GM12878 (cell line): Measurements from ENCODE around the gene SOS1. TPM values are rescaled to one million over a fixed set of nuclear protein-coding genes. Genes with fewer than 3 reads are reported as not detected.

Experiments used
- ATAC-seq: fragments of 200-7000 bp; cut with Tn5 transposase; 3 replicates; pipeline ENCODE4 v1.9.1; 2020; ENCODE audit warnings: mild to moderate bottlenecking, moderate library complexity
- BruUV-seq: library from RNA; stranded (reverse); fragments of 400-500 nt; replicated peaks from 2 replicates; lab custom pipeline; 2021; lab: Mats Ljungman, UMichigan
- CTCF ChIA-PET: fragments of 300-600 bp; sonication (Branson Sonifier 250); formaldehyde crosslinking; extraction: SDS; loops from one replicate; lab custom pipeline; 2021; ENCODE audit warnings: inconsistent platforms; lab: Yijun Ruan, JAX
- POLR2A ChIA-PET: fragments of 350-600 bp; formaldehyde crosslinking; extraction: SDS; loops from one replicate; lab custom pipeline; 2021; ENCODE audit warnings: inconsistent platforms; lab: Charles Lee
- RAD21 ChIA-PET: fragments of 300-600 bp; sonication (Branson Sonifier 250); formaldehyde crosslinking; loops from one replicate; lab custom pipeline; 2023; ENCODE audit warnings: antibody characterized with exemption; ENCODE audit not compliant: unreplicated experiment; lab: Charles Lee
- SMC1A ChIA-PET: fragments of 300-600 bp; sonication (Branson Sonifier 250); formaldehyde crosslinking; loops from one replicate; lab custom pipeline; 2023; ENCODE audit not compliant: unreplicated experiment, uncharacterized antibody; lab: Charles Lee
- DNase-seq: peaks from one replicate; pipeline ENCODE4 v3.0.0-alpha.2; 2011; ENCODE audit warnings: low read depth, low spot score
- FAIRE-seq: peaks from 3 replicates; lab custom pipeline; 2011; peaks lifted over from hg19 to GRCh38; lab: Jason Lieb, UNC
- H2AFZ ChIP-seq: 2 replicates; pipeline ENCODE4 v1.6.0; 2011; ENCODE audit warnings: low read depth, low read length, control low read depth; ENCODE audit not compliant: control insufficient read depth
- H3K27ac ChIP-seq: 2 replicates; pipeline ENCODE4 v1.5.1; 2011; ENCODE audit warnings: control low read depth; ENCODE audit not compliant: control insufficient read depth, insufficient read depth
- H3K27me3 ChIP-seq, 2 experiments: replicated peaks in 1 of 2; 2 replicates each; pipeline versions ENCODE4 v1.6.0 to v1.6.1; 2011; ENCODE audit warnings: low read length in 1 of 2; ENCODE audit not compliant: control insufficient read depth in 2 of 2, insufficient read depth in 2 of 2
- H3K36me3 ChIP-seq, 2 experiments: 2 replicates each; pipeline ENCODE4 v1.5.1; 2011; ENCODE audit warnings: low read length in 1 of 2; ENCODE audit not compliant: control insufficient read depth in 2 of 2, insufficient read depth in 2 of 2
- H3K4me1 ChIP-seq: 2 replicates; pipeline ENCODE4 v1.6.1; 2011; ENCODE audit warnings: mild to moderate bottlenecking, low read length, moderate library complexity, mixed read lengths; ENCODE audit not compliant: control insufficient read depth, insufficient read depth
- H3K4me2 ChIP-seq: 2 replicates; pipeline ENCODE4 v1.6.0; 2011; ENCODE audit warnings: control low read depth; ENCODE audit not compliant: control insufficient read depth, insufficient read depth
- H3K4me3 ChIP-seq: fragments of 200-600 bp; sonication (generic); 2 replicates; pipeline ENCODE4 v1.5.1; 2016
- H3K79me2 ChIP-seq: 2 replicates; pipeline ENCODE4 v1.6.0; 2011; ENCODE audit warnings: low read length; ENCODE audit not compliant: control insufficient read depth, insufficient read depth
- H3K9ac ChIP-seq: 2 replicates; pipeline ENCODE4 v1.8.0; 2011; ENCODE audit warnings: low read length, control low read depth, mixed read lengths; ENCODE audit not compliant: control insufficient read depth, insufficient read depth
- H3K9me3 ChIP-seq: replicated peaks from 3 replicates; pipeline ENCODE4 v1.5.1; 2011; ENCODE audit warnings: mild to moderate bottlenecking, low read length; ENCODE audit not compliant: control insufficient read depth, insufficient read depth
- H4K20me1 ChIP-seq: 2 replicates; pipeline ENCODE4 v1.6.0; 2011; ENCODE audit not compliant: control insufficient read depth, insufficient read depth
- ATF3 ChIP-seq: IDR thresholded peaks from 2 replicates; pipeline ENCODE4 v1.6.1; 2011; ENCODE audit warnings: low read depth, mild to moderate bottlenecking, low read length, moderate library complexity, borderline replicate concordance; ENCODE audit errors: extremely low read depth
- EZH2 ChIP-seq: IDR thresholded peaks from 2 replicates; pipeline ENCODE4 v1.6.1; 2012; ENCODE audit warnings: low read depth, mild to moderate bottlenecking, control low read depth, inconsistent platforms, low read length, borderline replicate concordance; ENCODE audit not compliant: control insufficient read depth
- HDAC6 ChIP-seq: fragments of 200-600 bp; sonication (generic); IDR thresholded peaks from one replicate; pipeline ENCODE4 v1.8.0; 2017; ENCODE audit warnings: antibody characterized with exemption; ENCODE audit not compliant: unreplicated experiment
- IKZF1 ChIP-seq: fragments of 450-650 bp; conservative IDR thresholded peaks from 2 replicates; pipeline ENCODE4 v1.6.1; 2017; ENCODE audit warnings: antibody characterized with exemption, mild to moderate bottlenecking
- JUNB ChIP-seq: IDR thresholded peaks from 2 replicates; pipeline ENCODE4 v1.6.1; 2016; ENCODE audit warnings: antibody characterized with exemption, mild to moderate bottlenecking
- MEF2B ChIP-seq: fragments of 450-650 bp; IDR thresholded peaks from 2 replicates; pipeline ENCODE4 v1.6.1; 2018; ENCODE audit warnings: mild to moderate bottlenecking, moderate library complexity; ENCODE audit not compliant: partially characterized antibody, poor library complexity, severe bottlenecking
- NFYB ChIP-seq: IDR thresholded peaks from 2 replicates; pipeline ENCODE4 v1.6.1; 2011; ENCODE audit warnings: low read depth, mild to moderate bottlenecking, low read length, improper control_type of control experiment, moderate library complexity; ENCODE audit not compliant: insufficient read depth
- NKRF ChIP-seq: fragments of 450-650 bp; conservative IDR thresholded peaks from 2 replicates; pipeline ENCODE4 v1.6.1; 2017; ENCODE audit warnings: mild to moderate bottlenecking, moderate library complexity
- PAX8 ChIP-seq: fragments of 450-650 bp; IDR thresholded peaks from 2 replicates; pipeline ENCODE4 v1.6.1; 2017; ENCODE audit warnings: mild to moderate bottlenecking, moderate library complexity
- POLR2A ChIP-seq: IDR thresholded peaks from 2 replicates; pipeline ENCODE4 v1.6.1; 2011; ENCODE audit warnings: low read depth, mild to moderate bottlenecking, low read length
- POLR2AphosphoS2 ChIP-seq: IDR thresholded peaks from 2 replicates; pipeline ENCODE4 v1.6.1; 2011; ENCODE audit warnings: low read depth, mild to moderate bottlenecking, low read length, improper control_type of control experiment, moderate library complexity
- REST ChIP-seq: IDR thresholded peaks from 2 replicates; pipeline ENCODE4 v1.6.1; 2012; ENCODE audit warnings: mild to moderate bottlenecking, low read depth, low read length
- RFX5 ChIP-seq: IDR thresholded peaks from 2 replicates; pipeline ENCODE4 v1.6.1; 2011; ENCODE audit warnings: low read depth, low read length, improper control_type of control experiment
- SMC3 ChIP-seq: IDR thresholded peaks from 2 replicates; pipeline ENCODE4 v1.6.1; 2011; ENCODE audit warnings: low read length, improper control_type of control experiment, borderline replicate concordance
- ZNF592 ChIP-seq: fragments of 450-650 bp; IDR thresholded peaks from 2 replicates; pipeline ENCODE4 v1.6.1; 2017; ENCODE audit warnings: mild to moderate bottlenecking, moderate library complexity
- WGBS: methylation state at CpG from one replicate; pipeline ENCODE4 v1.1.6; 2016; ENCODE audit warnings: low lambda C conversion rate; ENCODE audit not compliant: insufficient replicate concordance, insufficient coverage; ENCODE audit errors: missing lambda C conversion rate; 5-methylcytosine and 5-hydroxymethylcytosine counted together
- in situ Hi-C: fragments of 300-500 bp; cut with MboI; formaldehyde crosslinking; loops from 9 replicates; pipeline ENCODE4 v1.14.3; 2018; ENCODE audit warnings: mixed read lengths
- intact Hi-C: fragments of 100-400 bp; cut with micrococcal nuclease; formaldehyde crosslinking; loops from one replicate; pipeline ENCODE4 v1.14.2; 2022; ENCODE audit not compliant: unreplicated experiment
- polyA plus RNA-seq, 11 experiments: library from polyadenylated mRNA; depleted of rRNA in 4 of 11; unstranded in 6 of 11; stranded (reverse) in 5 of 11; fragments of >200 nt; fragmentation: Nextera tagmentation in 4 of 11; fragmentation: Illumina TruSeq in 1 of 11; extraction: Ambion mirVana in 4 of 11; extraction: Trizol in 1 of 11; gene quantifications; 1 replicate in 1 of 11; 2 replicates in 10 of 11; pipeline versions ENCODE4 v1.2.1 to v1.2.3, GENCODE V29; 2011 to 2016; ENCODE audit warnings: inconsistent platforms in 2 of 11, missing spikeins in 2 of 11, low read depth in 1 of 11
- total RNA-seq, 4 experiments: library from RNA; depleted of rRNA in 3 of 4; stranded (reverse); fragments of >200 nt in 3 of 4; fragmentation: Illumina TruSeq in 1 of 4; extraction: Trizol in 1 of 4; gene quantifications; 2 replicates each; pipeline versions ENCODE4 v1.2.1 to v1.2.3, GENCODE V29; 2013 to 2021

Gene SOS1
- total and polyA plus RNA-seq, 10 of the 15 experiments (the other 5 are each of a cell fraction or from before 2014, with no cell fraction given), result 2.1 to 24.1 (median 8.5) TPM

- no peak overlapping the region for H3K4me2 ChIP-seq
- RAD21 ChIA-PET, result no interaction called here
- no TSS peak for BruUV-seq
Measured at GRCh38 chr2:39013871-39014270, 107.0 kb downstream of the SOS1 start.

More at GRCh38 chr2:39013871-39014270, 107.0 kb downstream of the SOS1 start:
- H4K20me1 ChIP-seq, result no peaks in the 10 kb centered on the region
- no peaks in the 10 kb centered on the region; the same call in 2 of the 3 replicates for H3K9me3 ChIP-seq
- H3K4me1 ChIP-seq, result no peaks in the 10 kb centered on the region
- H3K36me3 ChIP-seq, result peaks cover 0 to 9% of the 10 kb centered on the region in 2 experiments; a peak in 2 of 4 replicates
- H3K27ac ChIP-seq, result no peak overlapping the region
- DNase-seq, result no peak
- in situ Hi-C loops (no loop called here), intact Hi-C loops (no loop called here)
- H3K79me2 ChIP-seq, result no peaks in the 10 kb centered on the region
- POLR2A ChIA-PET, result no interaction called here
- no peak overlapping the region for H3K4me3 ChIP-seq
- H3K9ac ChIP-seq, result no peak overlapping the region
- TF ChIP-seq IKZF1 (no peak), HDAC6 (no peak), PAX8 (no peak), ZNF592 (no peak), EZH2 (no peak), REST (no peak), RFX5 (no peak), ATF3 (no peak), MEF2B (no peak), JUNB (no peak), POLR2A (no peak), NKRF (no peak), SMC3 (no peak), NFYB (no peak), POLR2AphosphoS2 (no peak)
- CTCF ChIA-PET, result interaction anchor here (1.1 to 1.7 kb wide), 3 partner anchors 9 to 215 kb away, joined by 3 to 6 read pairs (median 3); no protein-coding TSS in a partner anchor
- H3K27me3 ChIP-seq, result no peaks in the 10 kb centered on the region
- WGBS, result 66% methylated on average over 3 of the region's 3 CpGs
- no peak overlapping the region for H2AFZ ChIP-seq
- SMC1A ChIA-PET, result interaction anchor here (1.3 kb wide), 1 partner anchor 214 kb away, joined by 4 read pairs; no protein-coding TSS in a partner anchor
- FAIRE-seq, result no peak
- ATAC-seq, result no peak
